SK-N-SH (cell line): ENCODE measurements around the gene GPR34. TPM values are rescaled to one million over a fixed set of nuclear protein-coding genes. Genes with fewer than 3 reads are reported as not detected.

Experiments used
- CTCF ChIA-PET: fragments of 300-600, 350-600 bp; formaldehyde crosslinking; extraction: SDS; loops from one replicate; lab custom pipeline; 2021; lab: Yijun Ruan, JAX
- POLR2A ChIA-PET: fragments of 350-600 bp; sonication (Branson Sonifier 250); formaldehyde crosslinking; extraction: SDS; loops from one replicate; lab custom pipeline; 2020; ENCODE audit warnings: antibody characterized with exemption, inconsistent platforms; lab: Yijun Ruan, JAX
- DNase-seq: peaks from one replicate; pipeline ENCODE4 v3.0.0; 2012
- H2AFZ ChIP-seq: fragments of 200-600 bp; sonication (generic); 2 replicates; pipeline ENCODE4 v1.8.1; 2016; ENCODE audit warnings: antibody characterized with exemption, mild to moderate bottlenecking, low read depth
- H3F3A ChIP-seq: fragments of 200-600 bp; sonication (generic); replicated peaks from 2 replicates; pipeline ENCODE3; 2016; ENCODE audit warnings: antibody characterized with exemption, mild to moderate bottlenecking; ENCODE audit not compliant: insufficient read depth
- H3K27ac ChIP-seq, 2 experiments: fragments of 200-500 bp in 1 of 2; fragments of 200-600 bp in 1 of 2; sonication (Bioruptor generic) in 1 of 2; sonication (generic), shearing (Covaris generic) in 1 of 2; 2 replicates each; pipeline versions ENCODE4 v1.5.1 to v1.6.1; 2014 to 2016; ENCODE audit warnings: low read depth in 2 of 2, inconsistent platforms in 1 of 2, low read length in 1 of 2, mild to moderate bottlenecking in 1 of 2, mixed read lengths in 1 of 2
- H3K27me3 ChIP-seq: fragments of 200-600 bp; sonication (generic), shearing (Covaris generic); 2 replicates; pipeline ENCODE4 v1.6.1; 2016; ENCODE audit warnings: mixed run types; ENCODE audit not compliant: insufficient read depth
- H3K36me3 ChIP-seq, 2 experiments: fragments of 200-500 bp in 1 of 2; fragments of 200-600 bp in 1 of 2; sonication (Bioruptor generic) in 1 of 2; sonication (generic) in 1 of 2; replicated peaks in 1 of 2; 2 replicates each; pipeline versions ENCODE3 to v1.5.1; 2014 to 2016; ENCODE audit warnings: low read length in 1 of 2, mild to moderate bottlenecking in 1 of 2; ENCODE audit not compliant: insufficient read depth in 2 of 2, control insufficient read depth in 1 of 2
- H3K4me1 ChIP-seq, 2 experiments: fragments of 200-500 bp in 1 of 2; fragments of 200-600 bp in 1 of 2; sonication (Bioruptor generic) in 1 of 2; sonication (generic), shearing (Covaris generic) in 1 of 2; 2 replicates each; pipeline versions ENCODE4 v1.5.1 to v1.6.1; 2014 to 2016; ENCODE audit warnings: low read depth in 1 of 2, low read length in 1 of 2, mixed run types in 1 of 2; ENCODE audit not compliant: insufficient read depth in 2 of 2, control insufficient read depth in 1 of 2
- H3K4me2 ChIP-seq: fragments of 200-600 bp; sonication (generic), shearing (Covaris generic); 2 replicates; pipeline ENCODE4 v1.6.1; 2017; ENCODE audit warnings: mixed run types
- H3K4me3 ChIP-seq, 2 experiments: fragments of 200-500 bp in 1 of 2; fragments of 200-600 bp in 1 of 2; sonication (Bioruptor generic) in 1 of 2; sonication (generic), shearing (Covaris generic) in 1 of 2; 2 replicates each; pipeline versions ENCODE4 v1.5.1 to v1.8.1; 2014 to 2016; ENCODE audit warnings: low read depth in 2 of 2, inconsistent platforms in 1 of 2, low read length in 1 of 2, mild to moderate bottlenecking in 1 of 2, mixed read lengths in 1 of 2, moderate library complexity in 1 of 2
- H3K79me2 ChIP-seq: fragments of 200-600 bp; sonication (generic); 2 replicates; pipeline ENCODE4 v1.8.1; 2017; ENCODE audit warnings: mild to moderate bottlenecking; ENCODE audit not compliant: insufficient read depth
- H3K9ac ChIP-seq: fragments of 200-600 bp; sonication (generic); 2 replicates; pipeline ENCODE4 v1.6.1; 2017; ENCODE audit warnings: mixed run types
- H3K9me2 ChIP-seq: fragments of 200-600 bp; sonication (generic); 2 replicates; pipeline ENCODE4 v1.6.1; 2017; ENCODE audit warnings: mixed run types
- H3K9me3 ChIP-seq: fragments of 200-600 bp; sonication (generic); 2 replicates; pipeline ENCODE4 v1.6.1; 2017; ENCODE audit warnings: mixed run types, mild to moderate bottlenecking, moderate library complexity
- H4K20me1 ChIP-seq: fragments of 200-600 bp; sonication (generic); 2 replicates; pipeline ENCODE4 v1.6.1; 2017; ENCODE audit warnings: mild to moderate bottlenecking, mixed run types; ENCODE audit not compliant: insufficient read depth
- CHD2 ChIP-seq: fragments of 150-350 bp; IDR thresholded peaks from 2 replicates; pipeline ENCODE4 v1.6.1; 2018; ENCODE audit warnings: low read length; ENCODE audit not compliant: partially characterized antibody
- ELF1 ChIP-seq: IDR thresholded peaks from 2 replicates; pipeline ENCODE4 v1.4.0; 2012
- FOXJ3 ChIP-seq: sonication (generic); formaldehyde crosslinking; IDR thresholded peaks from 2 replicates; pipeline ENCODE4 v1.5.1; 2020; ENCODE audit warnings: mild to moderate bottlenecking, missing genetic modification reagents
- GABPA ChIP-seq: IDR thresholded peaks from 2 replicates; pipeline ENCODE4 v1.4.0; 2012; ENCODE audit warnings: low read depth, mild to moderate bottlenecking
- MEF2A ChIP-seq: IDR thresholded peaks from 2 replicates; pipeline ENCODE4 v1.4.0; 2012; ENCODE audit warnings: low read depth, borderline replicate concordance
- MXI1 ChIP-seq: IDR thresholded peaks from 2 replicates; pipeline ENCODE4 v1.6.1; 2012; ENCODE audit warnings: mild to moderate bottlenecking, low read depth, low read length, improper control_type of control experiment
- NRF1 ChIP-seq: IDR thresholded peaks from 2 replicates; pipeline ENCODE4 v1.6.1; 2012; ENCODE audit warnings: low read depth, mild to moderate bottlenecking, low read length
- PBX3 ChIP-seq: IDR thresholded peaks from 2 replicates; pipeline ENCODE4; 2012
- POLR2AphosphoS5 ChIP-seq: IDR thresholded peaks from 2 replicates; pipeline ENCODE4 v1.6.1; 2012; ENCODE audit warnings: low read depth, low read length
- RAD21 ChIP-seq: IDR thresholded peaks from 2 replicates; pipeline ENCODE4 v1.6.1; 2012; ENCODE audit warnings: mild to moderate bottlenecking, low read length
- RFX5 ChIP-seq: IDR thresholded peaks from 2 replicates; pipeline ENCODE4 v1.6.1; 2012; ENCODE audit warnings: mild to moderate bottlenecking, improper control_type of control experiment, low read length
- SIN3A ChIP-seq: IDR thresholded peaks from 2 replicates; pipeline ENCODE4 v1.6.1; 2012; ENCODE audit warnings: low read depth, mild to moderate bottlenecking, low read length, moderate library complexity, borderline replicate concordance
- TAF1 ChIP-seq: IDR thresholded peaks from 2 replicates; pipeline ENCODE4 v1.6.1; 2012; ENCODE audit warnings: low read depth, mild to moderate bottlenecking, low read length, moderate library complexity, borderline replicate concordance
- TCF12 ChIP-seq: IDR thresholded peaks from 2 replicates; pipeline ENCODE4 v1.4.0; 2012
- USF1 ChIP-seq: IDR thresholded peaks from 2 replicates; pipeline ENCODE4 v1.4.0; 2012; ENCODE audit warnings: low read depth, borderline replicate concordance
- YY1 ChIP-seq: IDR thresholded peaks from 2 replicates; pipeline ENCODE4 v1.4.0; 2012; ENCODE audit warnings: low read depth, mild to moderate bottlenecking
- WGBS: methylation state at CpG from one replicate; pipeline ENCODE4 v1.1.6; 2017; ENCODE audit warnings: low lambda C conversion rate; 5-methylcytosine and 5-hydroxymethylcytosine counted together
- polyA plus RNA-seq, 3 experiments: library from polyadenylated mRNA; depleted of rRNA; stranded (reverse); fragments of >200 nt; gene quantifications; 2 replicates each; pipeline ENCODE4 v1.2.3, GENCODE V29; 2012
- TF ChIP-seq, protein P1 (sequence below): IDR thresholded peaks from 2 replicates; pipeline ENCODE4 v1.4.0; 2012; ENCODE audit warnings: low read depth
- TF ChIP-seq, protein P2 (sequence below): fragments of 200-600 bp; sonication (generic); IDR thresholded peaks from 2 replicates; pipeline ENCODE4 v1.6.1; 2017; ENCODE audit warnings: antibody characterized with exemption, mild to moderate bottlenecking, moderate library complexity
- TF ChIP-seq, protein P3 (sequence below): fragments of 150-350 bp; IDR thresholded peaks from 2 replicates; pipeline ENCODE4 v1.6.1; 2017; ENCODE audit warnings: antibody characterized with exemption, low read length, low read depth, borderline replicate concordance
- TF ChIP-seq, protein P4 (sequence below): IDR thresholded peaks from 2 replicates; pipeline ENCODE4 v1.6.1; 2012; ENCODE audit warnings: mild to moderate bottlenecking, low read depth, low read length, moderate library complexity

Gene GPR34
- polyA plus RNA-seq, 1 of the 3 experiments (the other 2 are of a cell fraction): not detected

GRCh38 chrX:41705680-41706374, 17.1 kb downstream of the GPR34 start (continued):
- TF ChIP-seq, protein P1, sequence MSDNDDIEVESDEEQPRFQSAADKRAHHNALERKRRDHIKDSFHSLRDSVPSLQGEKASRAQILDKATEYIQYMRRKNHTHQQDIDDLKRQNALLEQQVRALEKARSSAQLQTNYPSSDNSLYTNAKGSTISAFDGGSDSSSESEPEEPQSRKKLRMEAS: no peak
- TF ChIP-seq RAD21: no peak
- TF ChIP-seq YY1: no peak
- no peak for TF ChIP-seq MEF2A
- no peak for TF ChIP-seq NRF1

GRCh38 chrX:41707218-41707617, 18.4 kb downstream of the GPR34 start:
- H2AFZ ChIP-seq: no peak overlapping the region
- no peak for TF ChIP-seq MXI1
- TF ChIP-seq, protein P2, sequence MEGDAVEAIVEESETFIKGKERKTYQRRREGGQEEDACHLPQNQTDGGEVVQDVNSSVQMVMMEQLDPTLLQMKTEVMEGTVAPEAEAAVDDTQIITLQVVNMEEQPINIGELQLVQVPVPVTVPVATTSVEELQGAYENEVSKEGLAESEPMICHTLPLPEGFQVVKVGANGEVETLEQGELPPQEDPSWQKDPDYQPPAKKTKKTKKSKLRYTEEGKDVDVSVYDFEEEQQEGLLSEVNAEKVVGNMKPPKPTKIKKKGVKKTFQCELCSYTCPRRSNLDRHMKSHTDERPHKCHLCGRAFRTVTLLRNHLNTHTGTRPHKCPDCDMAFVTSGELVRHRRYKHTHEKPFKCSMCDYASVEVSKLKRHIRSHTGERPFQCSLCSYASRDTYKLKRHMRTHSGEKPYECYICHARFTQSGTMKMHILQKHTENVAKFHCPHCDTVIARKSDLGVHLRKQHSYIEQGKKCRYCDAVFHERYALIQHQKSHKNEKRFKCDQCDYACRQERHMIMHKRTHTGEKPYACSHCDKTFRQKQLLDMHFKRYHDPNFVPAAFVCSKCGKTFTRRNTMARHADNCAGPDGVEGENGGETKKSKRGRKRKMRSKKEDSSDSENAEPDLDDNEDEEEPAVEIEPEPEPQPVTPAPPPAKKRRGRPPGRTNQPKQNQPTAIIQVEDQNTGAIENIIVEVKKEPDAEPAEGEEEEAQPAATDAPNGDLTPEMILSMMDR: no peak
- no peak for TF ChIP-seq GABPA
- TF ChIP-seq CHD2: no peak
- no peak for TF ChIP-seq POLR2AphosphoS5
- no peak for TF ChIP-seq RFX5
- TF ChIP-seq, protein P3, sequence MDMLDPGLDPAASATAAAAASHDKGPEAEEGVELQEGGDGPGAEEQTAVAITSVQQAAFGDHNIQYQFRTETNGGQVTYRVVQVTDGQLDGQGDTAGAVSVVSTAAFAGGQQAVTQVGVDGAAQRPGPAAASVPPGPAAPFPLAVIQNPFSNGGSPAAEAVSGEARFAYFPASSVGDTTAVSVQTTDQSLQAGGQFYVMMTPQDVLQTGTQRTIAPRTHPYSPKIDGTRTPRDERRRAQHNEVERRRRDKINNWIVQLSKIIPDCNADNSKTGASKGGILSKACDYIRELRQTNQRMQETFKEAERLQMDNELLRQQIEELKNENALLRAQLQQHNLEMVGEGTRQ: no peak
- TF ChIP-seq SIN3A: no peak
- TF ChIP-seq ELF1: no peak
- no peak for TF ChIP-seq FOXJ3
- TF ChIP-seq TCF12: no peak
- no peak for TF ChIP-seq TAF1
- no peak for TF ChIP-seq PBX3
- no peak for TF ChIP-seq USF1
- TF ChIP-seq, protein P4, sequence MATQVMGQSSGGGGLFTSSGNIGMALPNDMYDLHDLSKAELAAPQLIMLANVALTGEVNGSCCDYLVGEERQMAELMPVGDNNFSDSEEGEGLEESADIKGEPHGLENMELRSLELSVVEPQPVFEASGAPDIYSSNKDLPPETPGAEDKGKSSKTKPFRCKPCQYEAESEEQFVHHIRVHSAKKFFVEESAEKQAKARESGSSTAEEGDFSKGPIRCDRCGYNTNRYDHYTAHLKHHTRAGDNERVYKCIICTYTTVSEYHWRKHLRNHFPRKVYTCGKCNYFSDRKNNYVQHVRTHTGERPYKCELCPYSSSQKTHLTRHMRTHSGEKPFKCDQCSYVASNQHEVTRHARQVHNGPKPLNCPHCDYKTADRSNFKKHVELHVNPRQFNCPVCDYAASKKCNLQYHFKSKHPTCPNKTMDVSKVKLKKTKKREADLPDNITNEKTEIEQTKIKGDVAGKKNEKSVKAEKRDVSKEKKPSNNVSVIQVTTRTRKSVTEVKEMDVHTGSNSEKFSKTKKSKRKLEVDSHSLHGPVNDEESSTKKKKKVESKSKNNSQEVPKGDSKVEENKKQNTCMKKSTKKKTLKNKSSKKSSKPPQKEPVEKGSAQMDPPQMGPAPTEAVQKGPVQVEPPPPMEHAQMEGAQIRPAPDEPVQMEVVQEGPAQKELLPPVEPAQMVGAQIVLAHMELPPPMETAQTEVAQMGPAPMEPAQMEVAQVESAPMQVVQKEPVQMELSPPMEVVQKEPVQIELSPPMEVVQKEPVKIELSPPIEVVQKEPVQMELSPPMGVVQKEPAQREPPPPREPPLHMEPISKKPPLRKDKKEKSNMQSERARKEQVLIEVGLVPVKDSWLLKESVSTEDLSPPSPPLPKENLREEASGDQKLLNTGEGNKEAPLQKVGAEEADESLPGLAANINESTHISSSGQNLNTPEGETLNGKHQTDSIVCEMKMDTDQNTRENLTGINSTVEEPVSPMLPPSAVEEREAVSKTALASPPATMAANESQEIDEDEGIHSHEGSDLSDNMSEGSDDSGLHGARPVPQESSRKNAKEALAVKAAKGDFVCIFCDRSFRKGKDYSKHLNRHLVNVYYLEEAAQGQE: no peak
- H3F3A ChIP-seq: no peaks in the 10 kb centered on the region
- no CpG with 5 or more reads among the region's 1 CpG for WGBS
- no peak overlapping the region for H3K4me2 ChIP-seq
- H3K4me1 ChIP-seq: no peaks in the 10 kb centered on the region; a peak in 1 of 4 replicates
- no peaks in the 10 kb centered on the region for H3K9me3 ChIP-seq
- H3K4me3 ChIP-seq: no peak overlapping the region
- no peak for DNase-seq
- POLR2A ChIA-PET: no interaction called here
- no peaks in the 10 kb centered on the region for H3K27me3 ChIP-seq
- no peaks in the 10 kb centered on the region for H3K36me3 ChIP-seq
- H3K27ac ChIP-seq: no peak overlapping the region
- no peaks in the 10 kb centered on the region for H3K79me2 ChIP-seq
- CTCF ChIA-PET: no interaction called here
- H3K9me2 ChIP-seq: no peaks in the 10 kb centered on the region
- H3K9ac ChIP-seq: no peak overlapping the region
- no peaks in the 10 kb centered on the region for H4K20me1 ChIP-seq
